ENCODE data around the gene CASS4. TPM values are rescaled to one million over a fixed set of nuclear protein-coding genes. Genes with fewer than 3 reads are reported as not detected.

Gene CASS4
- total RNA-seq, 1 experiment from 2014 or later: not detected

- Histone ChIP-seq H3K56ac (ENCODE audit: insufficient read length, low read depth, low read length) (no peak overlapping the region), H3K4me2 (ENCODE audit: insufficient read depth, insufficient read length, low read length) (no peak overlapping the region), H3K18ac (ENCODE audit: insufficient read length, low read depth, low read length) (no peak overlapping the region), H3K4me1 (ENCODE audit: insufficient read depth, low read length) (no peaks in the 10 kb centered on the region), H3K9ac (ENCODE audit: extremely low read depth, insufficient read length, low read length) (no peak overlapping the region), H3K9me3 (ENCODE audit: control insufficient read depth, low read depth, low read length) (no peaks in the 10 kb centered on the region), H4K5ac (ENCODE audit: insufficient read length, low read depth, low read length) (no peak overlapping the region), H2BK120ac (ENCODE audit: low read depth, low read length, poor library complexity, severe bottlenecking) (no peak overlapping the region), H2AFZ (ENCODE audit: low read length) (no peak overlapping the region), H3K79me1 (ENCODE audit: insufficient read depth, low read depth, low read length, poor library complexity, severe bottlenecking) (no peaks in the 10 kb centered on the region), H2AK5ac (ENCODE audit: insufficient read length, low read length) (no peak overlapping the region), H3K4ac (ENCODE audit: low read depth, low read length) (no peak overlapping the region), H3K14ac (ENCODE audit: insufficient read depth, low read length) (no peak overlapping the region), H2BK15ac (ENCODE audit: low read depth, low read length) (no peak overlapping the region), H2BK12ac (ENCODE audit: insufficient read length, low read depth, low read length) (no peak overlapping the region), H3K27me3 (ENCODE audit: insufficient read depth, low read length) (no peaks in the 10 kb centered on the region), H2BK20ac (ENCODE audit: low read depth, low read length, poor library complexity, severe bottlenecking) (no peak overlapping the region), H2BK5ac (ENCODE audit: insufficient read length, low read length) (no peak overlapping the region), H3K79me2 (ENCODE audit: insufficient read depth, low read length) (no peaks in the 10 kb centered on the region), H4K8ac (replicated peaks; ENCODE audit: insufficient read length, low read depth, low read length) (no peak overlapping the region), H3T11ph (ENCODE audit: low read length) (no peak overlapping the region), H3K23ac (ENCODE audit: insufficient read length, low read depth, low read length) (no peak overlapping the region), H3K23me2 (ENCODE audit: insufficient read length, low read depth, low read length, poor library complexity, severe bottlenecking) (no peaks in the 10 kb centered on the region), H3K27ac (ENCODE audit: insufficient read length, low read depth, low read length) (no peak overlapping the region), H4K20me1 (ENCODE audit: control insufficient read depth, insufficient read depth, insufficient read length) (no peaks in the 10 kb centered on the region), H4K91ac (ENCODE audit: insufficient read length, low read depth, low read length) (no peak overlapping the region)
- no peaks in the 10 kb centered on the region for H3K9me3 Mint-ChIP-seq
- no peak overlapping the region for H3K27ac Mint-ChIP-seq
- TF ChIP-seq, protein P1, sequence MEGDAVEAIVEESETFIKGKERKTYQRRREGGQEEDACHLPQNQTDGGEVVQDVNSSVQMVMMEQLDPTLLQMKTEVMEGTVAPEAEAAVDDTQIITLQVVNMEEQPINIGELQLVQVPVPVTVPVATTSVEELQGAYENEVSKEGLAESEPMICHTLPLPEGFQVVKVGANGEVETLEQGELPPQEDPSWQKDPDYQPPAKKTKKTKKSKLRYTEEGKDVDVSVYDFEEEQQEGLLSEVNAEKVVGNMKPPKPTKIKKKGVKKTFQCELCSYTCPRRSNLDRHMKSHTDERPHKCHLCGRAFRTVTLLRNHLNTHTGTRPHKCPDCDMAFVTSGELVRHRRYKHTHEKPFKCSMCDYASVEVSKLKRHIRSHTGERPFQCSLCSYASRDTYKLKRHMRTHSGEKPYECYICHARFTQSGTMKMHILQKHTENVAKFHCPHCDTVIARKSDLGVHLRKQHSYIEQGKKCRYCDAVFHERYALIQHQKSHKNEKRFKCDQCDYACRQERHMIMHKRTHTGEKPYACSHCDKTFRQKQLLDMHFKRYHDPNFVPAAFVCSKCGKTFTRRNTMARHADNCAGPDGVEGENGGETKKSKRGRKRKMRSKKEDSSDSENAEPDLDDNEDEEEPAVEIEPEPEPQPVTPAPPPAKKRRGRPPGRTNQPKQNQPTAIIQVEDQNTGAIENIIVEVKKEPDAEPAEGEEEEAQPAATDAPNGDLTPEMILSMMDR (conservative IDR thresholded peaks at IDR 0.05): no peak
- H3K36me3 Mint-ChIP-seq (ENCODE audit: insufficient read depth in 1 of 3, low read depth in 3 of 3): no peaks in the 10 kb centered on the region
- H3K4me1 Mint-ChIP-seq: no peaks in the 10 kb centered on the region
- peaks cover 8% of the 10 kb centered on the region for H3K27me3 Mint-ChIP-seq (ENCODE audit: low read depth)
- no peak overlapping the region for H3K4me3 Mint-ChIP-seq
- no CpG with 5 or more reads among the region's 4 CpGs for WGBS (ENCODE audit: extremely low coverage, insufficient read length, low lambda C conversion rate)
- no peak for DNase-seq
Observed at GRCh38 chr20:56438284-56438683, 26.2 kb downstream of the CASS4 start.
